GM12892 (cell line): Measurements from ENCODE around the gene CLEC4C.

Experiments used
- POLR2A ChIP-seq: IDR thresholded peaks from 2 replicates; pipeline ENCODE4 v1.6.1; 2011; ENCODE audit warnings: low read depth, low read length, control low read depth
- POLR2AphosphoS5 ChIP-seq: IDR thresholded peaks from 2 replicates; pipeline ENCODE4 v1.6.1; 2011; ENCODE audit warnings: low read depth, low read length, control low read depth
- TAF1 ChIP-seq: IDR thresholded peaks from 2 replicates; pipeline ENCODE4 v1.6.1; 2011; ENCODE audit warnings: low read depth, mild to moderate bottlenecking, control low read depth, low read length, borderline replicate concordance

DNA sequence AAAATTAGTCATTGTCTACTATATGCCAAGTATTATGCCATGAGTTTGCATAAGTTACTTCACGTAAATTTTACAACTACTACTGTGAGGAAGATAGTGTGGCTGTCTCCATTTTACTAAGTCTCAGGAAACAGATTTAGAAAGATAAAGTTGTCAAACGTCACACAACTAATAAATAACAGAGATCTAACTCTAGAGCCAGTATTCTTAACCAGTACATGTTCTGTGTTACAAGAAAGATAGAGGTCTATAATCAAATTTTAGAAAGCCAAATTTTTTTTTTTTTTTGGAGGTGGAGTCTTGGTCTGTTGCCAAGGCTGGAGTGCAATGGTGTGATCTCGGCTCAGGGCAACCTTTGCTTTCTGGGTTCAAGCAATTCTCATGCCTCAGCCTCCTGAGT is 14.2 kb downstream of the CLEC4C start:
- TF ChIP-seq POLR2A (no peak), TAF1 (no peak), POLR2AphosphoS5 (no peak)
